Activated CD4-positive, alpha-beta T cell treated with anti-CD3 and anti-CD28 coated beads for 4 hours (primary cell): ENCODE results near the gene MTF1.
A peak's percentile ranks its signal among the peaks of the same experiment; 100 is the strongest.
"Not testable (repeated sequence)": the region's sequence is repeated elsewhere in the genome, so short reads cannot be mapped to it uniquely, and the experiment has no call there.

Source experiments
- DNase-seq, 2 donors: peaks; one replicate each; pipeline ENCODE4 v3.0.0-alpha.2; 2020

The MTF1 gene

DNA sequence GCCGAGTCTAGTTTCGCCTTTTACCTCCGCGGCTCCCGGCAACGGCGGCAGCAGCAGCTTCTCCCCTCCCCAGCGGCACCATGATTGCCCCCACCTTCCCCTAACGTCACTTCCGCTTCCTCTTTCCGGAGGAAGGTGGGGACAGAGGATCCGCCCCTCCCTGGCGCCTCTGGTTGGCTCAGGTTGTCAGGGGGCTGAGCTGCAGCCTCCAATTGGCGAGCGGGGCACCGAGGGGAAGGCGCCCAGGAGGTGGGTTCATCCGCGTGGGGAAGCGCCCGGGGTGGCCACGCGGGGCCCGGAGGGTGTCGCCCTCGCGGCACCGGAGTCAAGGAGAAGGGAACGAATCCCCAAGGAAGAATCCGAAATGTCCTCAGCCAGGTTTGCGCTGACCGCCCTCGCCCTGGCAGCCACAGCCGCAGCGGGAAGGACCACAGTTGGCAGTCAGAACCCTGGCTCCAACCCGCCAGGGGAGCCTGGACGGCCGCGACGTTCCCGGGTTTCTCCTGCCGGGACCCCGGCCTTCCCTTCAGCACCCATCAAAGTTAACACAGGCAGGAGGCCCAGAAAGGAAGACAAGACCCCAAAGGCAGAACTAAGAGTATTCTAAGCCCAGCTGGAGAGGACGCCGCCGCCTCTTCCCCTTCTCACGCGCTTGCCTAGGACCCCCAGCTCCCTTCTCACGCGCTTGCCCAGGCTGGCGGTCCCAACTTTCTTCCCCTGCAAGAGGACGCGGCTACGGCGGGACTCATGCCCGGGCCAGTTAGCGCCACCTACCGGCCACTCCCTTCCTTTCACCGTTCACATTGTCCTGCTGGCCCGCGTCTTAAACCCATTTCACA is at the start of gene MTF1:
TSS of gene MTF1 (minus strand) at position 86 of the 839 bp plus-strand sequence. CDS start 1,934 bp downstream, outside the sequence.
- DNase-seq, result peak; percentile 96 to 97

DNA sequence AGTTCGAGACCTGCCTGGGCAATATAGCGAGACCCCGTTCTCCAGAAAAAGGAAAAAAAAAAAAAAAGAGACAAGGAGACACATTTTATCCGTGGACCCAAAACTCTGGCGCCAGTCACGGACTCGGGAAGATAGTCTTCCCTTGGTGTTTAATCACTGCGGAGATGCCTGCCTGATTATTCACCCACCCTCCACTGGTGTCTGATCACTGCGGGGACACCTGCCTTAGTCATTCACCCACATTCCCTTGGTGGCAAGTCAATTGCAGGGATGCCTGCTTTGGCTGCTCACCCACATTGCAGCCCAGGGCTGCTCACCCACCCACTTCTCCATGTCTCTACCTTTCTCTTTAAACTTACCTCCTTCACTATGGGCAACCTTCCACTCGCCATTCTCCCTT is 49.1 kb upstream of the MTF1 start:
- not testable (repeated sequence) for DNase-seq

DNA sequence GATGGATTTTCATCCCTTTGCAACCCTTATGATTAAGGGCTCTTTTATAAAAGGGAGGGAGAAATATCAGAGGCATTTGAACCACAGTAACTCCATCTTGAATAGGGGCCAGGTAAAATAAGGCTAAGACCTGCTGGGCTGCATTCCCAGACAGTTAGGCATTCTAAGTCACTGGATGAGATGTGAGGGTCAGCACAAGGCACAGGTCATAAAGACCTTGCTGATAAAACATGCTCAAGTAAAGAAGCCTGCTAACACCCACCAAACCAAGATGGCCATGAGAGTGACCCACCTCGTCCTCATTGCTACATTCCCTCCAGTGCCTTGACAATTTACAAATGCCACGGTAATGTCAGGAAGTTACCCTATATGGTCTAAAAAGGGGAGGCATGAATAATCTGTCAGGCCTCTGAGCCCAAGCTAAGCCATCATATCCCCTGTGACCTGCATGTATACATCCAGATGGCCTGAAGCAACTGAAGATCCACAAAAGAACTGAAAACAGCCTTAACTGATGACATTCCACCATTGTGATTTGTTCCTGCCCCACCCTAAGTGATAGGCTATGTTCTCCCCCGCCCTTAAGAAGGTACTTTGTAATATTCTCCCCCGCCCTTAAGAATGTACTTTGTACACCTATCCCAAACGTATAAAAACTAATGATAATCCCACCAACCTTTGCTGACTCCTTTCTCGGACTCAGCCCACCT is 48.2 kb upstream of the MTF1 start:
- not testable (repeated sequence) for DNase-seq

DNA sequence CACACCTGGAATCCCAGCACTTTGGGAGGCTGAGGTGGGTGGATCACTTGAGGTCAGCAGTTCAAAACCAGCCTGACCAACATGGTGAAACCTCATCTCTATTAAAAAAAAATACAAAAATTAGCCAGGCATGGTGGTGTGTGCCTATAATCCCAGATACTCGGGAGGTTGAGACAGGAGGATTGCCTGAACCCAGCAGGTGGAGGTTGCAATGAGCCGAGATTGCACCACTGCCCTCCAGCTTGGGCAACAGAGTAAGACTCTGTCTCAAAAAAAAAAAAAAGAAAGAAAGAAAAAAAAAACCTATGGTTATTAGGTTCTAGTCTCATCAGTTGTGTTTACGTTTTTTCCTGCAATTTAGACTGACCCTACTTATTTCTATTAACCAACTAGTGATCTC is 47.2 kb upstream of the MTF1 start:
- DNase-seq, result not testable (repeated sequence)

DNA sequence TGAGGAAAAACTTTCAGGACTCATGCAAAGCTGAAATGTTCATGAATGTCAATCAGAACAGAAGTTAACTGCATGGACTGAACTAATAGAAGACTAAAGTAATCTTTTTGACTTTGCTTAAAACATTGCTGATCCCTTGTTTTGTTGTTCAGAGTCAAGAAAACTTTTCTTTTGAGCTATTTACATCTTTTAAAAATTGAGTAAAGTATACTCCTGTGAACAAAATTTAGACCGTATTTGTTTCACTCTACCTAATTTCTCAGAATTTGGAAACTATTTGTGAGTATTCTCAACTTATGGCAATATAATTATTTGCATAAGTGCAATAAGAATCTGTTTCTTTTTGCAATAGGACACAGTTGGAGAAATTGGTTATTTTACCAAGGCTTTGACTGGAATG is 46.3 kb upstream of the MTF1 start:
- DNase-seq, result no peak

GRCh38 chr1:37903921-37904320 is 44.5 kb upstream of the MTF1 start:
- DNase-seq, result not testable (repeated sequence)

GRCh38 chr1:37902983-37903382 is 43.6 kb upstream of the MTF1 start:
- no peak for DNase-seq

DNA sequence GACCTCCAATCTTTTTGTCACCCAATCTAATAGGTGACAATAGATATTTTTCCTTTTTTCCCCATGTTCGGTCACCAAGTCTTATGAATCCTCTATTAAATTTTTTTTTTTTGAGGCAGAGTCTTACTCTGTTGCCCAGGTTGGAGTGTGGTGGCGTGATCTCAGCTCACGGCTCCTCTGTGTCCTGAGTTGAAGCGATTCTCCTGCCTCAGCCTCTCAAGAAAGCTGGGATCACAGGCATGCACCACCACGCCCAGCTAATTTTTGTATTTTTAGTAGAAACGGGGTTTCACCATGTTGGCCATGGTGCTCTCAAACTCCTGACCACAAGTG is 42.5 kb upstream of the MTF1 start:
- no peak for DNase-seq

GRCh38 chr1:37901191-37901892 is 42.0 kb upstream of the MTF1 start:
- DNase-seq, result no peak

DNA sequence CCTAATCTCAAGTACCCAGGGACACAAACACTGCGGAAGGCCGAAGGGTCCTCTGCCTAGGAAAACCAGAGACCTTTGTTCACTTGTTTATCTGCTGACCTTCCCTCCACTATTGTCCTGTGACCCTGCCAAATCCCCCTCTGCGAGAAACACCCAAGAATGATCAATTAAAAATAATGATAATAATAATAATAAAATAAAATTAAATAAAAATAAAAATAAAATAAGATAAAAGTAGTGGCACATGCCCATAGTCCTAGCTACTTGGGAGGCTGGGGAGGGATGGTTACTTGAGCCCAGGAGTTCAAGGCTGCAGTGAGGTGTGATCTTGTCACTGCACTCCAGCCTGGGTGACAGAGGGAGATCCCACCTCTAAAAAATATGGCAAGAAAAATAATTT is 38.2 kb upstream of the MTF1 start:
- not testable (repeated sequence) for DNase-seq

DNA sequence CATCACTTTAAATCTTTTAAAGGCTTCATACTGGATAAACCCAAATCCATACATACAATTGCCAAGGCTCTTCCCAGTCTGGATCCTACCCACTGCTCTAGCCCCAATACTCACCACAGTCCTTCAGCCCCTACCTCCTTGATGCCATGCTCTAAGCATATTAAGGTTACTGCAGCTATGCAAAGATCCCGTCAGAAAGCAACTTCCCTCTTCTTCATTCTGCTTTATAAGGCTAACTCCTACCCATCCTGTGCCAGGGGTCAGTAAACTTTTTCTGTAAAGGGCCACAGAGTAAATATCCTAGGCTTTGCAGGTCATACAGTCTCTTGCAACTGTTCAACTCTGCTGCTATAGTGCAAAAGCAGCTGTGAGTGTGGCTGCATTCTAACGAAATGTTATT is 34.3 kb upstream of the MTF1 start:
- DNase-seq, result no peak

DNA sequence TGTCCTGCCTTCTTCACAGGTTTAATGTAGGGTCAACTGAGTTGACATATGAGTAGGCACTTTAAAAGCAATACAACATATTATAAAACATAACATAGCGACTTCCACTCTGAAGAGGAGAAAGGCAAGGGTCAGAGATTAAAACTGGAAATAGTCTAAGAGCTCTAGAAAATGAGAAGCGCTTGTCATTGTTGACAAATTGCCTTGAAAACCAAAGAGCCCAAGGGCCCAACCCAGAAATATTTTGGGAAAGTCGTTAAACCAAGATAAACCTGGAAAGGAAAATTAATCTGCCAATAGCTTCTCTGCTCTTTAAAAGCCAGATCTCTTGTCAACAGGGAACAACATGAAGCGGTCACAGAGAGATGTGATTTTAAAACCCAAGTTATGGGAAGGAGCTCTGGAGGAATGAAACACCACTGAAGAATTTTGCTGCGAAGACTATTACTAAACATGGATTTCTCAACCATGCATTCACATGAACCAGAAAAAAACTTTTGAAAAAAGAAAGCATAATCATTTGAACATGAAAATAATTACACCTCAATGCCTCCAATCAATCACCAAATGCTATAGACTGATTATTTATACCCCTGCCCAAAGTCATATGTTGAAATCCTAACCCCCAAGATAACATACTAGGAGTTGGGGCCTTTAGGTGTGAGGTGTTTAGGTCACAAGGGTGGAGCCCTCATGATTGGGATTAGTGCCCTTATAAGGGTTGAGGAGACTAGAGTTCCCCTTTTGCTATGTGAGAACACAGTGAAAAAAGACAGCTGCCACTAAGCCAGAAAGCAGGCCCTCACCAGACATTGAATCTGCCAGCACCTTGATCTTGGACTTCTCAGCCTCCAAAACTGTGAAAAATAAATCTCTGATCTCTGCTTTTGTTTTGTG is 33.0 kb upstream of the MTF1 start:
- DNase-seq, result no peak

GRCh38 chr1:37890378-37891014 is 31.1 kb upstream of the MTF1 start:
- DNase-seq, result no peak

DNA sequence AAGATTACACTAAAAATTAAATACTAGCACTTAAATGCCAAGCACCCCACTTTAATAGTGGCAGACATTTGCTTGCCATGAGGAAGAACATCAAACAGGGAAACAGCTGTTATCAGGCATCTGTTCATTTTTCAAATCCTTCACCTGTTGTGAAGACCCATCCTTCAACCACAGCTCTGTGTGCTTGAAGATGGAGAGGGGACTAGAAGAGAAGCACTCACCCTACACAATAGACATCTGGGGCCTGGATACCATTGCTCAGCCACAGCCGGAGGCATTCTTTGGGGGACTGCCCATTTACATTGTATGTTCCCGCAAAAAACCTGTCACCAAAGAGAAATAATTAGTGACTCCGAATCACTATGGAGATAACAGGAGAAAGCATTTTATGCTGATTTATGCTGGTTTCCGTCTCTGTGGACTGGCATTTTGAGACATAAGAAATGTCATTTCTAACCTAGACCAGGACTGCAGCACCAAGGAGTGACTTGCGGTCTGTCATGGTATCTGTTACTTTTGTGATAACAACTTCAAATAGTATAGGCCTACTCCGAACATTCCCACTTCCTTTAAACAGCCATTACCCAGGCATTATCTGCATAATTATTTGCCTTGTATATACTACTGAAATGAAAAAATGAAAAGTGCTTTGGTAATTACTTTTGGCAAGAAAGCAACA is 28.8 kb upstream of the MTF1 start:
- no peak for DNase-seq

DNA sequence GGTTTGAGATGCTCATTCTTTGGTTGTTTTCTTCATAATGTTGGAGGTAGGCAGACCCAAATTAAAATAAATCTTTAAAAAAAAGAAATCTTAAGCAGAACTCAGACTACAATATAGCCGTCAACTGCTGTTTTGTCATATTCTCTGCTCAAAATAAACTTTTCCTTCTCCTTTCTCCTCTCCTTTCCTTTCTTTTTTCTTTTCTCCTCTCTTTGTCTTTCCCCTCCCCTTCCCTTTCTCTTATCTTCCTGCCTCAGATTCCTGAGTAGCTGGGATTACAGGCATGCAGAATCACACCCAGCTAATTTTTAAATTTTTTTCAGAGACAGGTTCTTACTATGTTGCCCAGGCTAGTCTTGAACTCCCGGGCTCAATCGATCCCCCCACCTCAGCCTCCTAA is 24.8 kb upstream of the MTF1 start:
- no peak for DNase-seq

GRCh38 chr1:37883671-37884070 is 24.3 kb upstream of the MTF1 start:
- no peak for DNase-seq

- no peak for DNase-seq
These were observed 20.5 kb upstream of the MTF1 start for GRCh38 chr1:37879865-37880264.

DNA sequence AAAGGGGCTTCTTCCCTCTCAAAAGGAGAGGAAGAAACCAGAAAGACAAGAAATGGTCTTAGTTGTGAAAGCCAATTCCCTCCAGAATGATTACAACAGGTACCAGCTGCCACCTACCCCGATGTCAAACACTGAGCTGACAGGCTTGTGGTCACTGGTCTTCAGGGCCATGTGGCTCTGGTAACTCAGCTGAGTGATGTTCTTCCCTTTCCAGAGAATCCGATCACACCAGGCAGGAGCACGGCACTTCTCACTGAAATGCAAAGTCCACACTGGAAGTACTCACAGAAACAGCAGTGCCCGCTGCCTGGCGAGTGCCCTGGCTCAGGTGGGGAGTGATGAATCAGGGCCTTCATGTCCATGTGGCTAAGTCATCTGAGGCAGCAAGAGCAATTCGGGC is 18.7 kb upstream of the MTF1 start:
- no peak for DNase-seq

GRCh38 chr1:37875833-37876232 is 16.4 kb upstream of the MTF1 start:
- DNase-seq, result no peak

DNA sequence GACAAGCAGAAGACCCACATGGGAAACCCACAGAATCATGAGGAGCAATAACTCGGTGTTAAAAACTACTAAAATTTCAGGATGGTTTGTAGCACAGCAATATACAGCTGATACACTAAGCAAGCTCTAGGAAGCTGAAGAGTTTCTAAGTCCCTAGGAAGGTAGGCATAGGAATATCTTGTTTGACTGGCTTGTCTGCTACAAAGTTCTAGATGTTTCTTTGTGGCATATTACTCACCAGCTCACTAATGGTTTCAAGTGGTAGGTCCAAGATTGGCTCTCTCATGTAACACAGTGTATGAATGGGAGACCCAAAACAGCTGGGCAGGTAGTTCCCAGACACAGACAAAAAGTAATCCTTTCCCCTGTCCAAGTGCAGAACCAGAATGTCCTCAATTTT is 13.3 kb upstream of the MTF1 start:
- no peak for DNase-seq

DNA sequence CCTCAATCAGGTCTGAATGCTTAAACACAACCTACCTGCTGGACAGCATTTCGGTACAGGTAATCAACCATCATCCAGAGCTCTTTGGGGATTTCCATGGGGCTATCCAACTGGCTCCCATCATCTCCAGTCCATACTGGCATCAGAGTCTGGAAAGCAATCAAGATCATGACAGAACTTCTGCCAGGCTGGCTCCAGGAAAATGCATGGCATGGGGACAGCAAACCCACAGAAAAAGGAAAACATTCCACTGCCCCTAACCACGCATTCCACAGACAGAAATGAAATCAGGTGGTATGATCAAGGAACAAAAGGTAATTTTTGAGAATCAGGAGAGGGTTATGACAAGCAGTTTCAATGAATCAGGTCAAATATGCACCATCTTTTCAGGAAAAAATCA is 9.1 kb upstream of the MTF1 start:
- DNase-seq, result no peak

DNA sequence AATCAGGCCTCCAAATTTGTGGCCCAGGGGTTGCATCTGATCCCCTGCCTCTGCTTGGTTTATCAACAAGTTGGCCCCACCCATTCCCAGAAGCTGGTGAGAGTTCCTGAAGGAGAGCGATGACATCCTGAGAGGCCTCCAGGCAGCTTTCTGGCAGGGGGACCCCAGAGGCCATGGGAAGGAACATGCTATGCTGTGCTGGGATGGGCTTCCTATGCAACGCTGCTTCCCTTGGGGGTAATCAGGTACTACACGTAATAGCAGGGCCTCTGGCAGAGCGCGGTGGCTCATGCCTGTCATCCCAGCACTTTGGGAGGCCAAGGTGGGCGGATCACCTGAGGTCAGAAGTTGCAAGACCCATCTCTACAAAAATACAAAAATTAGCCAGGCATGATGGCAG is 8.4 kb upstream of the MTF1 start:
- DNase-seq, result no peak
